Measurements from ENCODE around the gene NUCB2.

GRCh38 chr11:17257196-17257595, 19.3 kb upstream of the NUCB2 start:
- TF ChIP-seq CTCF (conservative IDR thresholded peaks at IDR 0.05; ENCODE audit: low read length) (no peak), EZH2phosphoT487 (IDR thresholded peaks at IDR 0.05; ENCODE audit: borderline replicate concordance, low read depth, low read length) (no peak)

Data from OCI-LY7 (cell line).